Subcutaneous abdominal adipose tissue (tissue), 5 donors: ENCODE results near the gene OR4F15.
"Not testable (repeated sequence)": the region's sequence is repeated elsewhere in the genome, so short reads cannot be mapped to it uniquely, and the experiment has no call there.

Experiments
- H3K27ac ChIP-seq: one replicate; pipeline ENCODE4 v1.7.0; 2013; ENCODE audit warnings: low read depth, mild to moderate bottlenecking, inconsistent platforms, low read length, moderate library complexity
- H3K27me3 ChIP-seq, 5 donors: one replicate each; pipeline ENCODE4 v1.7.0; 2013; ENCODE audit warnings: low read length in 5 of 5, inconsistent platforms in 1 of 5; ENCODE audit not compliant: control insufficient read depth in 5 of 5, insufficient read depth in 4 of 5
- H3K36me3 ChIP-seq, 5 donors: one replicate each; pipeline ENCODE4 v1.7.0; 2013; ENCODE audit warnings: low read length in 5 of 5; ENCODE audit not compliant: control insufficient read depth in 5 of 5, insufficient read depth in 5 of 5
- H3K4me1 ChIP-seq, 5 donors: one replicate each; pipeline ENCODE4 v1.7.0; 2013; ENCODE audit warnings: low read length in 5 of 5, mild to moderate bottlenecking in 3 of 5, moderate library complexity in 1 of 5; ENCODE audit not compliant: control insufficient read depth in 5 of 5, insufficient read depth in 5 of 5
- H3K4me3 ChIP-seq, 5 donors: one replicate each; pipeline ENCODE4 v1.7.0; 2013; ENCODE audit warnings: low read length in 5 of 5, low read depth in 1 of 5
- H3K9ac ChIP-seq, 5 donors: one replicate each; pipeline ENCODE4 v1.7.0; 2013; ENCODE audit warnings: low read length in 5 of 5, mild to moderate bottlenecking in 4 of 5, moderate library complexity in 3 of 5
- H3K9me3 ChIP-seq, 5 donors: one replicate each; pipeline ENCODE4 v1.7.0; 2013; ENCODE audit warnings: low read length in 5 of 5; ENCODE audit not compliant: control insufficient read depth in 5 of 5
- donor health status: healthy.
- donor health status: healthy.
- donor health status: healthy.
- donor health status: healthy.
- donor health status: healthy.

Gene OR4F15

DNA sequence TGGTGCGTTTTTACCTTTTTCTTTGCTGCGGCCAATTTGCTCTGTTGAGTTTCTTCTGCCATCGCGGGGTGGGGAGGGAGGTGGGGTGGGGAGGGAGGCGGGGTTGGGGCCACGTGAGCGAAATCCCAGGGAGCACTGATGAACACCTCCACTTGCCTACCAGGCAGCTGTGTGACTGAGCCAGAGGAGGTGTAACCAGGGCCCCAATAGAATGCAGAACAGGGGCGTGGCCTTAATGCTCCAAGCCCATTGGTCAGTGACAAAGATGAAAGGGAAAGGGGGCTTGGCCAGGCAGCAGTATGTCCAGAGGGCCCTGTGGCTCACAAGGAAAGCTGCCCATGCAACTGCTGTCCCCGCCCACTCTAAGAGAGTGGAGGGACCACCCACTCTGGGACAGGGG lies 30.1 kb upstream of the OR4F15 start:
- Histone ChIP-seq H3K27ac (no peak overlapping the region), H3K9ac (no peak overlapping the region), H3K27me3 (peaks cover 0 to 5% (median 0%) of the 10 kb centered on the region in 5 donors), H3K4me3 (no peak overlapping the region), H3K36me3 (no peaks in the 10 kb centered on the region), H3K9me3 (no peaks in the 10 kb centered on the region), H3K4me1 (no peaks in the 10 kb centered on the region)

DNA sequence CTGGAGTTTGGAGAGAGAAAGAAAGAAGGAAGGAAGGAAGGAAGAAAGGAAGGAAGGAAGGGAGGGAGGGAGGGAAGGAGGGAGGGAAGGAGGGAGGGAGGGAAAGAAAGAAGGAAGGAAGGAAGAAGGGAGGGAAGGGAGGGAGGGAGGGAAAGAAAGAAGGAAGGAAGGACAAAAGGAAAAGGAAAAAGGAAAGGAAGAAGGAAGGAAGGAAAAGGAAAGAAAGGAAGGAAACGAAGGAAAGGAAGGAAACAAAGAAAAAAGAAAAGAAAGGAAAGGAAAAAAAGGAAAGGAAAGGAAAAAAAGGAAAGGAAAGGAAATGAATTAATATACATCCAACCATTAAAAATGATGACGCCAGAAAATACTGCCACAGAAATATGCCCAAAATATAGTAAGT lies 27.4 kb upstream of the OR4F15 start:
- Histone ChIP-seq H3K9me3 (no peaks in the 10 kb centered on the region), H3K27ac (no peak overlapping the region), H3K27me3 (peaks cover 0 to 5% (median 0%) of the 10 kb centered on the region in 5 donors), H3K4me3 (no peak overlapping the region), H3K4me1 (no peaks in the 10 kb centered on the region), H3K9ac (no peak overlapping the region), H3K36me3 (no peaks in the 10 kb centered on the region)

DNA sequence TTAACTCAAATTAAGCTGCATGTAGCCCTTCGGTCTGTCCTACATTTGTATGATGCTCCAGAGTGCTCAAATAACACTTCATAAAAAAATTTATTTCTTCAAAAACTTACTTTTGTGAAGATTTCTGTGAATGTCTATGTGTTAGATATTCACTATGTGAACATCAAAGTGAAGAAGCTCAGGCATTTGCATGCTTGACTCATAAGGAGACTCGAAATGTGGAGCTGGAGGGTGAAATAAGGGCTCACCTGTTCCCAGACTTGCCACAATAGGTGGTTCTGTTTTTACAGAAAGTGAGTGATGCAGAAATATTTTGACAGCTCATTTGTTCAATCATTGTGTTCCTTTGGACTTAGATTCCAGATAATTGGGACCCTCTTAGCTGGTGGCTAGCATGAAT lies 25.6 kb upstream of the OR4F15 start:
- not testable (repeated sequence) for H3K27ac ChIP-seq, H3K9ac ChIP-seq, H3K4me3 ChIP-seq, H3K27me3 ChIP-seq, H3K4me1 ChIP-seq, H3K36me3 ChIP-seq, H3K9me3 ChIP-seq

DNA sequence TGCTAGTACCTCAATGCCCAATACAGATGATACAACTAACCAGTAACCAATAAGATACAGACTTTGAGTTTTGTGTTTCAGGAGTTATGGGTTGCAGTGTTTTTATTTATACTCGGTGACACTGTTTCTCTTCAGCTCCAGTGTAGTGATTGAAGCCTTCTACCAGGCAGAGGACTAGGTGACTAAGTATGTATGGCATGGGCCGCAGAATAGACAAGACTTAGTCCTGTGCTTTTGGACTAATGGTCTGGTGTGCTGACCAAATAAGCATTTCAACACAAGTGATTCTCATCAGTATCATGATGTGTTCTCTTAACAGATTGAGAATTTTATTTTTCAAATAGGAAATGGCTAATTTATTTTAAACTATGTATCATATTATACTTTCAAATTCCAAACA lies 24.0 kb upstream of the OR4F15 start:
- not testable (repeated sequence) for H3K4me1 ChIP-seq, H3K9me3 ChIP-seq, H3K4me3 ChIP-seq, H3K27ac ChIP-seq, H3K9ac ChIP-seq, H3K27me3 ChIP-seq, H3K36me3 ChIP-seq

DNA sequence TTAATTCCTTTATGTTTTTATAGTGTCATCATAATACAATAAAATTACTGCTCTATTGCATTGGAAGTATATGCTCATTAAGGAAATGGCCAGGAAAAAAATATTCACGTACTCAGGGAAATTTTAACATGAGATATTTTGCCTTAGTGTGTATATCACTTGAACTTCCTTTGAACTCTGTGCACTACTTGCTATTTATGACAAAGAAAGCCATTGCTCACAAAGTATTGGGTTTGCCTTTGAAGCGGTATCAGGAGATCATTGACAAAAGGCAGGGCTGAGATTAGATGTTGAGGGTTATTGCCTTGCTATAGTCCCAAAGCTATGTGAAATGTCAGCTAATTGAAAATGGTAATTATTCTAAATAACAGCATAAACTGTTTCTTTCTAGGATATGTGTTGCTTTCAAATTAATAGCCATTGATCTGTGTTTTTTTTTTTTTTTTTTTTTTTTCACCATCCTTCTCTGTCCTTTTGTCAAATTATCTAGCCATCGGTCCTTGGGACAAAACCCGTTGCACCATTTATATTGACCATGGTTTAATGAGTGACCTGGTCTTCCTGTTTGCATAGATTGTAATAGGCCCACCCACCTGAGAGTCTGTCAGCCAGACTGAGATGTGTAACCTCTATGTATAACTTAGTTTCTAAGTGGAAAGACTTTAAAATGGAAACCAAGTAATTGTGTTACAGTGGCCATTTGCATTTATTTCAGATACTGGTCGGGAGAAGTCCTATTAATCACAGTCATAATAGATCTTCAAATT lies 23.3 kb upstream of the OR4F15 start:
- H3K4me1 ChIP-seq, H3K9me3 ChIP-seq, H3K27ac ChIP-seq, H3K36me3 ChIP-seq, H3K27me3 ChIP-seq, H3K4me3 ChIP-seq, H3K9ac ChIP-seq: not testable (repeated sequence)

DNA sequence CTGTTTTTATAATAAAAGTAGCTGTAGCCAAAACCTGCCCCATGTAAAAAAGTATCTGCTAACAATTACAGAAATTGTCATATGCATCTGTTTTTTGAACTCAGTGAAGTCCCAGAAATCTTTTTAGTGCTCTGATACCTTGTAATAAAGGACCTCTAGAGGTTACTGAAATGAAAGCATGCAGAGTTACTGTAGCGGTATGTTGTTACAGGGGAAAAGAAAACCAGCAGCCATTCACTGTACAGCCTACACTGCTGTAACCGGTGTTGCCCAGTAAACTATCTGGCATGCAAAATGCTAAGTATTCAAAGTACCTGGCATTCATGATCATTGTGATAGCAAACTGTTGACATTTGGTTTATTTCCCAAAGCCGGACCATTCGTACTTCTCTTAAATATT lies 21.3 kb upstream of the OR4F15 start:
- H3K4me3 ChIP-seq, H3K36me3 ChIP-seq, H3K27ac ChIP-seq, H3K9ac ChIP-seq, H3K27me3 ChIP-seq, H3K4me1 ChIP-seq, H3K9me3 ChIP-seq: not testable (repeated sequence)

DNA sequence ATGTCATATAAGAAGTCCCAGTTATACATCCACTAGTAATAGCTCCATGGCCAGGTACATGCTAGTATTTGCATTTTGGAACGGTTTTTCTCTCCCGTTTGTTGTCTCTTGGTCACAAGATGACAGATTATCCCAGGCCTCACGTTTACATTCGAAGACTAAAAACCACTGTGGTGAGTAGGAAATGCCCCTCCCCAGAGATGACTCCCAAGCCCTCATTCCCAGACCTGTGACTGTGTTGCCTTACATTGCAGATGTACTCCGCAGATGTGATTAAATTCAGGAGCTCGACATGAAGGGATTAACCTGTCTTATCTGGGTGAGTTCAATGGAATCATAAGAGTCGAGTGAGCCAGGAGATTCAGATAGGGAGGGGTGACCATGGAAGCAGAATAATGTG lies 18.0 kb upstream of the OR4F15 start:
- not testable (repeated sequence) for H3K27me3 ChIP-seq, H3K4me3 ChIP-seq, H3K9me3 ChIP-seq, H3K9ac ChIP-seq, H3K27ac ChIP-seq, H3K4me1 ChIP-seq, H3K36me3 ChIP-seq

DNA sequence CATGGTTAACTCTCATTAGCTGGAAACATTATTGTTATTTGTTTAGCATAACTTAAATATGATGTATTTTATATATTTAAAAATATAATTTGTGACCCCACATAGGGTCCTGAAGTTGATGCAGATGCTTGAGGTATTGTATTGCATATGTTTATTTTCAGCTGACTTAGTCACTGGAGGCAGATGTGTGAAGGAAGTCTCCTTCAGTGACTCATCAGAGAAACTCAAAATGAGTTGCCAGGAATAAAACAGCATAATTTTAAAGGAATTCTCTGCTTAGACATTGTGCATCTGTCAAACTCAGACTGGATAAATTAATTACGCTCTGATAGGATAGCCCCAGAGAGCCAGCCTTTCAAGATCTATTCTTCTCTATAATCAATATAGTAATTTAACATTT lies 16.5 kb upstream of the OR4F15 start:
- Histone ChIP-seq H3K36me3 (no peaks in the 10 kb centered on the region), H3K9ac (no peak overlapping the region), H3K4me1 (no peaks in the 10 kb centered on the region), H3K27me3 (peaks cover 0 to 3% (median 0%) of the 10 kb centered on the region in 5 donors), H3K27ac (no peak overlapping the region), H3K4me3 (no peak overlapping the region), H3K9me3 (no peaks in the 10 kb centered on the region)

DNA sequence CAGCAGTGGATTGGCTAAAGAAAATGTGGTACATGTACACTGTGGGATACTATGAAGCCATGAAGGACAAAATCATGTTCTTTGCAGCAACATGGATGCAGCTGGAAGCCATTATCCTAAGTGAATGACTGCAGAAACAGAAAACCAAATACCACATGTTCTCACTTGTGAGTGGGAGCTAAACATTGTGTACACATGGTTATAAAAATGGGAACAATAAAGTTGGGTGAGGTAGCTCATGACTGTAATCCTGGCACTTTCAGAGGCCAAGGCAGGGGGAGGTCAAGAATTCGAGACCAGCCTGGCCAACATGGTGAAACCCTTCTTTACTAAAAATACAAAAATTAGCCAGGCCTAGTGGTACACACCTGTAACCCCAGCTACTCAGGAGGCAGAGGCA lies 12.3 kb upstream of the OR4F15 start:
- Histone ChIP-seq H3K27ac (no peak overlapping the region), H3K9ac (no peak overlapping the region), H3K4me3 (no peak overlapping the region), H3K9me3 (no peaks in the 10 kb centered on the region), H3K27me3 (peaks cover 0 to 5% (median 0%) of the 10 kb centered on the region in 5 donors), H3K4me1 (no peaks in the 10 kb centered on the region), H3K36me3 (no peaks in the 10 kb centered on the region)

DNA sequence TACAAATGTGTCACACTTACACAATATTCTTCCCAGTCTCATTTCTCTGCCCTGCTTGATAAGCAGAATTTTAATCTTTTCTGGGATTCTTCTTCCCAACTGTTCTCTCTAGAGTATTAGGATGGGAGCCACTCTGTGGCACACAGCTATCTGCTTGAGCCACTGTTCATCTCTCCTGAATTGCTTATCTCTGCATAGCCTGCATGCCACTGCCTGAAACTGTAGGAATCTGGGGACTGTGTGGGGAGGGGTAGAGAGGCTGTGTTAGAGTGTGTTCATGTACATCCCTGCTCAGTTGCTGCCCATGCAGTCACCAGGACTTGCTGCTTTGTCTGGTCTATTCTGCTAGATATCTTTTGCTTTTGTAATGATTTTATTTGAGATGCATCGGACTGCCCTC lies 11.0 kb upstream of the OR4F15 start:
- Histone ChIP-seq H3K4me1 (no peaks in the 10 kb centered on the region), H3K9ac (no peak overlapping the region), H3K4me3 (no peak overlapping the region), H3K36me3 (no peaks in the 10 kb centered on the region), H3K9me3 (no peaks in the 10 kb centered on the region), H3K27ac (no peak overlapping the region), H3K27me3 (peaks cover 0 to 5% (median 3%) of the 10 kb centered on the region in 5 donors)

DNA sequence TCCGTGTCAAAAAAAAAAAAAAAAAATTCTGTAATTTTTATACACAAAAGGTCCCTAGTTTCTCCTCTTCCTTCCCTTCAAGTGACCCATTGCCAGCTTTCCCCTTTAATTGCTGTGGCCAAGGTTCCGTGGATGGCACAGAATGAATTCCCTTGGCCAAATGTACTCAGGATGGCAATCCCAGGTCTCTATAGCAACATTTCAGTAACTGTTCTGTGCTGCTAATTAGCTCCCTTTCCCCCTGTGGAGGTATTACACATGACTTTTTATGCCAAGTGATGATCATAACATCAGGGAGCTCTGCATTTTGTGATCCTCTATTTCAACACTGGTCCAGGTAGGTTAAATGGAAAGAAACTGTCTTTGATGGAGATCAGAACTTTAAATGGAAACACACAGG lies 8.8 kb upstream of the OR4F15 start, which contains the start of gene OR4F6:
Gene OR4F6 (plus strand): TSS at position 301 of the 400 bp plus-strand sequence. CDS start 2,211 bp downstream, outside the sequence.
- Histone ChIP-seq H3K36me3 (no peaks in the 10 kb centered on the region), H3K9ac (no peak within 1 kb of the TSS), H3K27ac (no peak within 1 kb of the TSS), H3K4me1 (no peaks in the 10 kb centered on the region), H3K9me3 (no peaks in the 10 kb centered on the region), H3K27me3 (peaks cover 0 to 4% (median 3%) of the 10 kb centered on the region in 5 donors), H3K4me3 (no peak within 1 kb of the TSS)
